ENCODE data around the gene RPTOR.
"Not testable (repeated sequence)": the region's sequence is repeated elsewhere in the genome, so short reads cannot be mapped to it uniquely, and the experiment has no call there.

The RPTOR gene

GRCh38 chr17:80671825-80672110 lies 127.1 kb downstream of the RPTOR start:
- no peak for DNase-seq

- no peak for DNase-seq
Measured at GRCh38 chr17:80673152-80673920, 128.7 kb downstream of the RPTOR start.

- no peak for DNase-seq
Measured at GRCh38 chr17:80675438-80676095, 130.9 kb downstream of the RPTOR start.

- DNase-seq: no peak
Measured at GRCh38 chr17:80676096-80676466, 131.4 kb downstream of the RPTOR start.

- no peak for DNase-seq
Measured at GRCh38 chr17:80676564-80676963, 131.9 kb downstream of the RPTOR start.

- DNase-seq: no peak
Measured at GRCh38 chr17:80677214-80677756, 132.6 kb downstream of the RPTOR start.

GRCh38 chr17:80679816-80680215 lies 135.2 kb downstream of the RPTOR start:
- DNase-seq: no peak

GRCh38 chr17:80681215-80681614 lies 136.6 kb downstream of the RPTOR start:
- DNase-seq: no peak

- DNase-seq: no peak
Measured at GRCh38 chr17:80682372-80682771, 137.7 kb downstream of the RPTOR start.

GRCh38 chr17:80683625-80684104 lies 139.0 kb downstream of the RPTOR start:
- no peak for DNase-seq

GRCh38 chr17:80687839-80688238 lies 143.2 kb downstream of the RPTOR start:
- DNase-seq: no peak

GRCh38 chr17:80689129-80689619 lies 144.5 kb downstream of the RPTOR start:
- DNase-seq: no peak

- no peak for DNase-seq
Measured at GRCh38 chr17:80691784-80692183, 147.1 kb downstream of the RPTOR start.

- DNase-seq: no peak
Measured at GRCh38 chr17:80692931-80693467, 148.4 kb downstream of the RPTOR start.

GRCh38 chr17:80693511-80693910 lies 148.9 kb downstream of the RPTOR start:
- DNase-seq: no peak

GRCh38 chr17:80694085-80694991 lies 149.7 kb downstream of the RPTOR start:
- no peak for DNase-seq

- no peak for DNase-seq
Measured at GRCh38 chr17:80694992-80695912, 150.6 kb downstream of the RPTOR start.

GRCh38 chr17:80695979-80696378 lies 151.3 kb downstream of the RPTOR start:
- no peak for DNase-seq

GRCh38 chr17:80696456-80696855 lies 151.8 kb downstream of the RPTOR start:
- DNase-seq: no peak

- DNase-seq: no peak
Measured at GRCh38 chr17:80696964-80697363, 152.3 kb downstream of the RPTOR start.

GRCh38 chr17:80698297-80698696 lies 153.7 kb downstream of the RPTOR start:
- no peak for DNase-seq

GRCh38 chr17:80699205-80699604 lies 154.6 kb downstream of the RPTOR start:
- not testable (repeated sequence) for DNase-seq

Data from Kasumi-1 (cell line).